Testis (tissue), 2 donors: ENCODE measurements around the gene TMEM225B.

Source experiments
- CTCF ChIP-seq, 3 experiments: fragments of 450-650 bp in 2 of 3; fragments of 200-600 bp in 1 of 3; sonication (generic) in 1 of 3; IDR thresholded peaks; one replicate each; pipeline ENCODE4 v1.5.1; 2016 to 2019; ENCODE audit warnings: antibody characterized with exemption in 3 of 3, mild to moderate bottlenecking in 2 of 3, moderate library complexity in 1 of 3
- POLR2A ChIP-seq: fragments of 450-650 bp; IDR thresholded peaks from one replicate; pipeline ENCODE4 v1.6.1; 2017; ENCODE audit warnings: antibody characterized with exemption, mild to moderate bottlenecking, moderate library complexity

GRCh38 chr7:99551334-99551733, 46.7 kb upstream of the TMEM225B start:
- no peak for TF ChIP-seq POLR2A
- TF ChIP-seq CTCF (IDR thresholded peaks at IDR 0.05), result no peak
